ENCODE results near the gene CDC42BPB. TPM values are rescaled to one million over a fixed set of nuclear protein-coding genes. Genes with fewer than 3 reads are reported as not detected.
A peak's percentile ranks its signal among the peaks of the same experiment; 100 is the strongest.

CDC42BPB gene
- total and polyA plus RNA-seq, 12 donors, result 29.6 to 83.6 (median 69.3) TPM

DNA sequence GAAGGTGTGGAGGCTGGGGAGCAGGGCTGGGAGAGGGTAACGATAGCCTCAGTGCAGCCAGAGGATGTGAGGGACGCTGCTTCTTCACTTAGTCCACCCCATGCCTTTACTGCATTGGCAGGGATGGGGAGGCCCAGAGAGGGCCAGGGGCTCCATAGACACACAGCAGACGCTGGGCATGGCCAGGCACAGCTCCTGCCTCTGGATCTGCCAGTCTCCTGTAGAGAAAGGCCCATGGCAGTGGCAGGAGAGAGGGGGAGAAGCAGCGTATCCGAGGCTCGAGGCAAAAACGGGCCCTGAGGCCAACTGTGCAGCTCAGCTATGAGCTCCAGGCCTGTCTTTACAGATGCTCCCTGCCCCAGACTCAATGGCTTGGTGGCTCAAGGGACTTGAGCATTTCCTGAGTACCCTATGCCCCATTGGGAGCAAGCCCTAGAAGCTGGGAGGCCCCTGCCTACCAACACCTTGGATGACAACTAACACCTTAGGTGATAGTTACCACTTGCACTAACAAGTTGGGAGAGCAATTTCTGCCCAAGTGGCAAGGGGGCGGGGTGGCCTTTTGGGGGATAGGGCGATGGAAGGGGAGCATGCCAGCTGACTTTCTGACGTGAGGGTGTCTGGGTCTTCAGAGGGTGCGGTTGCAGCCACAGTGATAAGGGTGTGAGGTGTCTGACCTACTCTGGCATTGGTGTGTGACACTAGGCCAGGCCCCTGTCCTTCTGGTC lies 21.7 kb upstream of the CDC42BPB start:
- intact Hi-C loops (cut with DNase I), result loop anchor here in 5 of 10 donors (5.0 to 10.0 kb wide), 4 partner anchors 43 to 216 kb away; partner anchors contain the start of gene TNFAIP2 (in 1 of the 5)
- no peak for ATAC-seq
- H3K4me1 ChIP-seq, result peaks cover 3 to 24% (median 15%) of the 10 kb centered on the region in 9 donors
- H3K9me3 ChIP-seq, result no peaks in the 10 kb centered on the region
- no peaks in the 10 kb centered on the region for H3K36me3 ChIP-seq
- no peak for DNase-seq
- TF ChIP-seq, protein P1, sequence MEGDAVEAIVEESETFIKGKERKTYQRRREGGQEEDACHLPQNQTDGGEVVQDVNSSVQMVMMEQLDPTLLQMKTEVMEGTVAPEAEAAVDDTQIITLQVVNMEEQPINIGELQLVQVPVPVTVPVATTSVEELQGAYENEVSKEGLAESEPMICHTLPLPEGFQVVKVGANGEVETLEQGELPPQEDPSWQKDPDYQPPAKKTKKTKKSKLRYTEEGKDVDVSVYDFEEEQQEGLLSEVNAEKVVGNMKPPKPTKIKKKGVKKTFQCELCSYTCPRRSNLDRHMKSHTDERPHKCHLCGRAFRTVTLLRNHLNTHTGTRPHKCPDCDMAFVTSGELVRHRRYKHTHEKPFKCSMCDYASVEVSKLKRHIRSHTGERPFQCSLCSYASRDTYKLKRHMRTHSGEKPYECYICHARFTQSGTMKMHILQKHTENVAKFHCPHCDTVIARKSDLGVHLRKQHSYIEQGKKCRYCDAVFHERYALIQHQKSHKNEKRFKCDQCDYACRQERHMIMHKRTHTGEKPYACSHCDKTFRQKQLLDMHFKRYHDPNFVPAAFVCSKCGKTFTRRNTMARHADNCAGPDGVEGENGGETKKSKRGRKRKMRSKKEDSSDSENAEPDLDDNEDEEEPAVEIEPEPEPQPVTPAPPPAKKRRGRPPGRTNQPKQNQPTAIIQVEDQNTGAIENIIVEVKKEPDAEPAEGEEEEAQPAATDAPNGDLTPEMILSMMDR (IDR thresholded peaks at IDR 0.05), result no peak
- peaks cover 0 to 29% (median 10%) of the 10 kb centered on the region in 7 donors for H3K27me3 ChIP-seq
- 82 to 83% methylated on average over 11 of the region's 11 CpGs for WGBS, 2 donors
- no peak overlapping the region for H3K27ac ChIP-seq
- no peak overlapping the region for H3K4me3 ChIP-seq

DNA sequence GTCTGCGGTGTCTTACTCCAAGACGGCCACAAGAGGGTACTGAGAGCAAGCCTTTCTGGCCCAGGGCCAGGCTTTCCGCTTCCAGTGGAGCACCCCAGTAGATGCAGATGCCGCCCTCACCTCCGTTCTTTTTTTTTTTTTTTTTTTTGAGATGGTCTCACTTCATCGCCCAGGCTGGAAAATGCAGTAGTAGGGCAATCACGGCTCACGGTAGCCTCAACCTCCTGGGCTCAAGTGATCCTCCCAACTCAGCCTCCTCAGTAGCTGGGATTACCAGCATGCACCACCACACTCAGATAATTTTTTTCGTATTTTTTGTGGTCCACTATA lies 21.0 kb upstream of the CDC42BPB start:
- WGBS, 2 donors, result 13 to 15% methylated on average over 9 of the region's 9 CpGs

DNA sequence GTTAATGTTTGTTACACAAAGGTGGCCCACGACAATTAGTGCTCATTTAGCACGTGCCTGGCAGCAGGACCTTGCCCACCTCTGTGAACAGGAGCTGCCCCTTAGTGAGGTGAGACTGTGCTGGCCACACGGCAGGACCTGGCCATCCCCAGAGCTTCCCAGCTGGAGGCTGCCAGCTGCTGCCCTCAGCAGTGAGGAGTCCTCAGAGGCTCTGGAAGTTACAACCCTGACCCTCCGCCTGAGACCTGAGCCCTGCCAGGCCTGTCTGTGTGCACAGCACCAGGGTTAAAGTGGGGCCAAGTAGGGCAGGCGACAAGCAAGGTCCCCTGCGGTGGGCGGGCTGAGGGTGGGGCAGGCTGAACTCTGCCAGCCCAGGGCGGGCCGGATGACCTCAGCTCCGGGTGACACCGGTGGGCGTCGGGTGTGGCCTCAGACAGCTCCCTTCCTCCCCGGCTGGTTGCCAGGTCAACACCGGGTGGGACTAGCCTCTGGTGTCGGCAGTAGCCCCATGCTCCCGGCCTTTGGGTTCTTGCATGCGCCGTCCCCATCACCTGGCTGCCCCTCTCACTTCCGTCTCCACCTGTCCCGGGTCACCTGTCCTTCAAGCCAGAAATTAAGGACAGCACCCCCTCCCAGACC lies 17.5 kb upstream of the CDC42BPB start:
- DNase-seq (peak; percentile 81 to 82), ATAC-seq (peak; percentile 50 to 86 (median 71))
- intact Hi-C loops (cut with DNase I), result loop anchor here in 6 of 10 donors (1.0 to 10.0 kb wide), 8 partner anchors 18 to 220 kb away; partner anchors contain the start of genes CDC42BPB (in 2 of the 6) and TNFAIP2 (in 1 of the 6)
- H3K9me3 ChIP-seq, result no peaks in the 10 kb centered on the region
- WGBS, 2 donors, result 15 to 20% methylated on average over 21 of the region's 21 CpGs
- H3K4me3 ChIP-seq, result peak overlapping the region in 9 of 10 donors; percentile 41 to 59 (median 52)
- peaks cover 3 to 44% (median 30%) of the 10 kb centered on the region in 9 donors for H3K4me1 ChIP-seq
- H3K36me3 ChIP-seq, result no peaks in the 10 kb centered on the region
- H3K27me3 ChIP-seq, result peaks cover 0 to 13% (median 0%) of the 10 kb centered on the region in 7 donors
- peak overlapping the region; percentile 58 to 96 (median 80) for H3K27ac ChIP-seq
- TF ChIP-seq, protein P1 (IDR thresholded peaks at IDR 0.05), result no peak

More for the DNA sequence above, 21.0 kb upstream of the CDC42BPB start:
- Histone ChIP-seq H3K9me3 (no peaks in the 10 kb centered on the region), H3K27me3 (peaks cover 0 to 23% (median 5%) of the 10 kb centered on the region in 7 donors), H3K4me1 (peaks cover 3 to 29% (median 21%) of the 10 kb centered on the region in 9 donors), H3K27ac (no peak overlapping the region), H3K4me3 (no peak overlapping the region), H3K36me3 (no peaks in the 10 kb centered on the region)
- DNase-seq (peak; percentile 72 to 82), ATAC-seq (peak in 4 of 8 donors; percentile 25 to 45 (median 38))
- intact Hi-C loops (cut with DNase I), result loop anchor here in 5 of 10 donors (5.0 to 10.0 kb wide), 4 partner anchors 44 to 216 kb away; partner anchors contain the start of gene TNFAIP2 (in 1 of the 5)
- TF ChIP-seq, protein P1 (IDR thresholded peaks at IDR 0.05), result peak; percentile 39 to 75 (median 70)
